GM21717 (cell line): ENCODE measurements around the gene PTPRN2.

Experiments
- ATAC-seq: cut with Tn5 transposase; IDR thresholded peaks from one replicate; pipeline ENCODE4 v1.9.1; 2021; ENCODE audit warnings: mild to moderate bottlenecking, moderate library complexity; ENCODE audit not compliant: unreplicated experiment

Gene PTPRN2

DNA sequence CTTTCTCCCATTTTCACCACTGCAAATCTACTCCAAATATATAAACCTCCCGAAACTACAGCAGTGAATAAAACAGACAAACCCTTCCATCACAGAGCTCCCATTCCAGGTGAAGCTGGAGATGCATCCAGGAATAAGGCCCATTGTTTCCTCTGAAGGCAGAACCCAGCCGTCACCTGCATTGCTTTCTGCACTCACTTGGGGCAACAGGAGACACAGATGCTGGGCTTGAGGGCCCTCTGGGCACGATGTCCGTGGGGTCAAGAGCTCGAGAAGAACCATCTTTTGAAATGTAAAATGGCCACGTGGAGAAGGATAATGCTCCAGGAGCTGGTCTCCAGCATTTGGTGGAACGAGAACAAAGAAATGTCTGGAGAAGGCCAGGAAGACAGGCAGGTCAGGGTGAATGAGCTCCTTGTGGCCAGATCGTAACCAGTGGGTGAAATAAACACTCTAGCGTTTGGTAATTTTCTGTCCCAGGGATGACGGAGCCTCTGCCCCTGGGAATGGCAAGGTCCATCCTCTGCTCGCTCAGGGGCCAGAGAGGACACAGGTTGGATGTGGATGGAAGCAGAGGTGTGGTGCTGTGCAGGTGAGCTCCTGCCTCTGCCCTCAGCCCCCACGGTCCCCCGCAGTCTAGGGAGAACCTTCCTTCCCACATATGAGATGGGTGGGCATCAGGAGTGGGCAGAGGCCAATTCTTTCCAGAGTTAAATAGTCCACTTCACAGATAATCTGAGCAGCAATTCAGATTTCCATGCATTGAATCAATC is 694.7 kb downstream of the PTPRN2 start:
- ATAC-seq: no peak

DNA sequence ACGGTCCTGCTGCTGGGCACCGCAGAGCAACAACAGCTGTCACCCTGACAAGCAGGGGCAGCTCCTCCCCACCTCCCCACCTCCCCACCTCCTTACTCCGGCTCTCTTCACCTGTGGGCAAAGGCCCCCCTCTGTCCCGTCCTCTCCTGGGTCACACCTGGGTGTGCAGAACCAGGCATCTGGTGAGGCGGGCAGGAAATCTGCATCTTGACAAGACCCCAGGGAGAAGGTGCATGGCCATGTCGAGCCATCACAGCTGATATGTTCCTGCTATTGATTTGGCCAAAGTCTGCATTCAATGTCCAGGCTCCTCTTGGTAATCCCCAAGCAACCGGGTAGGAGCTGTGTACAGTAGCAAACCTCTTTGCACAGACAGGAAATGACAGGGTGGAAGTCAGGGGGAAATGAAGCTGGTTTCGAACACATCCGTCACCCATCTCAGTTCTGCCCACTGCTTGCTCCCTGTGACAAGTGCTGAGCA is 696.7 kb downstream of the PTPRN2 start:
- ATAC-seq: no peak

DNA sequence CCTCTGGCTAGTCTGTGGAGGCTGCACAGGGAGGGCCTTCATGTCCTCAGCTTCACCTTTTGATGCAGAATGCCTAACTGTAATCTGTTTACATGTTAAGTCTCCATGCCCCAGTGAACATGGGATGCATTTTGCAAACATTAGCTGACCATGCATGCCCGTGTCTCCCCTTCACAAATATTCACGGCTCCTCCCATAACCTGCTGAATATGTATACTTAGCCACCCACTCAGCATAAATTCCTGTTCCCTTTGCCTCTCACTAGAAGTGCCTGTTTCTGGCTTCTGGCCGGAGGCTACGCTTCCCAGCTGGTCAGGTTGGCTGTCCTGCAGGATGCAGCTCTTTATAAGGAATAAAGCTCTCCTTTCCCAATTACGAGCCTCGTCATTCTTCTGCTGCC is 698.1 kb downstream of the PTPRN2 start:
- ATAC-seq: no peak

DNA sequence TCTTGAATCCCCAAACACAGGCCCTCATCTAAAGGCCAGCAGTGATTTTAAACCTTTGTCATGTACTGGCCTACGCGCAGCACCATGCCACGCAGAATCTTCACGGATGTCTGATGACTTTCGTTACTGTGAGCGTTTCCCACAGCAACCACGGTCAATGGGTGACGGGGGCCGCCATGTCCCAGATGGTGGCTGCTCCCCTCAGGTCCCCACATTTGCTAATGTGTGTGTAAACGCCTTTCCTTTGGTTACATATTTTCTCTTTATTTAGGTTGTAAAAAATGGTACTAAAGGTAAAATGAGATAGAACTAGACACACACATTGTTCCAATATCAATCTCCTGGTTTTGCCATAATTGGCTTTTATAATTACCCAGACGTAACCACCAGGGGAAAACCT is 699.0 kb downstream of the PTPRN2 start:
- no peak for ATAC-seq

DNA sequence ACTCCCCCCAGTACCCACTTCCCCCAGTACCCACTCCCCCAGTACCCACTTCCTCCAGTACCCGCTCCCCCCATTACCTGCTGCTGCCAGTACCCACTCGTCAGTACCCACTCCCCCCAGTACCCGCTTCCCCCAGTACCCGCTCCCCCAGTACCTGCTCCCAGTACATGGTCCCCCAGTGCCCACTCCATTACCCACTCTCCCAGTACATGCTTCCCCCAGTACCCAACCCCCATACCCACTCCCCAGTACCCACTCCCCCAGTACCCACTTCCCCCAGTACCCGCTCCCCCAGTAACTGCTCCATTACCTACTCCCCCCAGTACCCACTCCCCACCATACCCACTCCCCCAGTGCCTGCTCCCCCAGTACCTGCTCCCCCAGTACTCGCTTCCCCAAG is 700.2 kb downstream of the PTPRN2 start:
- ATAC-seq: no peak

DNA sequence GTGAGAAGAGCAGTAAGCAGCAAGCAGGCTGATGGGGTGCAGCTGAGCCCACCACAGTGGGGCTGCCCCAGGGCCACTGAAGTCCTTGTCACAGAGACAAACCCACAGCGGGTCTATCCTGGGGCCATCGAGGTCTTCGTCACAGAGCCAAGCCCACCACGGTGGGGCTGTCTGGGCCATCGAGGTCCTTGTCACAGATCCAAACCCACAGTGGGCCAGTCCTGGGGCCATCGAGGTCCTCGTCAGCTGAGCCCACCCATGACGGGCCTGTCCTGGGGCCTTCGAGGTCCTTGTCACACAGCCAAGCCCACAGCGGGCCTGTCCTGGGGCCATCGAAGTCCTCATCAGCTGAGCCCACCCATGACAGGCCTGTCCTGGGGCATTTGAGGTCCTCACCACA is 700.9 kb downstream of the PTPRN2 start:
- ATAC-seq: no peak

DNA sequence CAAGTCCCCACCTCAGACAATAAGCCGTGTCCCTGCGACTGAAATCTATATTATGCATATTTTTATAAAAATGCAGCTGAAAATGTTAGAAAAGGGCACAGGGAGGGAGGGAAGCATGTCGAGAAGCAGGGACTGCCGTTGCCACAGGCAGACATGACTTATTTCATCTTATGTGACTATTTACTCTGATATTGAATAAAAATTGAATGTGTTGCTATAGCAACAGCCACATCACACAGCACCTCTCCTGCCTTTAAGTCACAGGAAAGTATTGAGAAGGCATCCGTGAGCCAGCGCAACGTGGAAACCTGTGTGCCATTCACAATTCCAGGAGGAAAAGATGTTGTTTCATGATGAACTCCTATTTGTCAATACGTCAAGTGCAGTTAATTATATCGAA is 701.4 kb downstream of the PTPRN2 start:
- no peak for ATAC-seq

DNA sequence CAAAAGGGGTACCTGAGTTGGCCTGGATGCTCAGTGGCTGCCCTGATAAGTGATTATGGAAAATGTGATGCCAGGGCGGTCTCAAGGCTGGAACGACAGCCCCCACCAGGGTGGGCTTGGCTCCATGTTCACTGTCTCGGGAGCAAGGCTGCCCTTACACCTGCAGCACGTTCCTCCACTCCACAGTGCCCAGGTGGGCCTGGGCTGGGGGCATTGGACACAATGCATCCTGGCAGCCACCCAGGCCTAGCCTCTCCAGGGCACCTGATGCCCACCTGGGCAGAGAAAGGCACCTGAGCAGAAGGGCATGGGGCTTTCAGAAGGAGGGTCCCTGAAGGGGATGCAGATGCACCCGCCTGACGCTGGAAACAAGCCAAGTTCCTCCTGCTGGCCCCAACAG is 702.5 kb downstream of the PTPRN2 start:
- no peak for ATAC-seq

DNA sequence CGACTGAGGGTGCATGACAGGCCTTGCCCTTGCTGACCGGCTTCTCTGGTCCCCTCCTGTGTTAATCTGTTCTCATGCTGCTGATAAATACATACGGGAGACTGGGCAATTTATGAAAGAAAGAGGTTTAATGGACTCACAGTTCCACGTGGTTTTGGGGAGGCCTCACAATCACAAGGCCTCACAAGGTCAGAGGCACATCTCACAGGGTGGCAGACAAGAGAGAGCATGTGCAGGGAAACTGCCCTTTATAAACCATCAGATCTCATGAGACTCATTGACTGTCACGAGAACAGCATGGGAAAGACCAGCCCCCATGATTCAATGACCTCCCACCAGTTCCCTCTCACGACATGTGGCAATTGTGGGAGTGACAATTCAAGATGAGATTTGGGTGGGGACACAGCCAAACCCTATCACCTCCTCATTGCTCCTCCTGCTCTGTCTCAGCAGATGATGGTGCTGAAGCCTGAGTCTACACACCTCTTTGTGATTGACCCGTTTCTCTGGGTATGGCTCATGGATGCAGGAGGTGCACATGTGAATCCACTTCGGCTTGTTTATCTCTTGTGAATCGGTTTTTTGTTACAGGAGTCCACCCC is 703.1 kb downstream of the PTPRN2 start:
- no peak for ATAC-seq

DNA sequence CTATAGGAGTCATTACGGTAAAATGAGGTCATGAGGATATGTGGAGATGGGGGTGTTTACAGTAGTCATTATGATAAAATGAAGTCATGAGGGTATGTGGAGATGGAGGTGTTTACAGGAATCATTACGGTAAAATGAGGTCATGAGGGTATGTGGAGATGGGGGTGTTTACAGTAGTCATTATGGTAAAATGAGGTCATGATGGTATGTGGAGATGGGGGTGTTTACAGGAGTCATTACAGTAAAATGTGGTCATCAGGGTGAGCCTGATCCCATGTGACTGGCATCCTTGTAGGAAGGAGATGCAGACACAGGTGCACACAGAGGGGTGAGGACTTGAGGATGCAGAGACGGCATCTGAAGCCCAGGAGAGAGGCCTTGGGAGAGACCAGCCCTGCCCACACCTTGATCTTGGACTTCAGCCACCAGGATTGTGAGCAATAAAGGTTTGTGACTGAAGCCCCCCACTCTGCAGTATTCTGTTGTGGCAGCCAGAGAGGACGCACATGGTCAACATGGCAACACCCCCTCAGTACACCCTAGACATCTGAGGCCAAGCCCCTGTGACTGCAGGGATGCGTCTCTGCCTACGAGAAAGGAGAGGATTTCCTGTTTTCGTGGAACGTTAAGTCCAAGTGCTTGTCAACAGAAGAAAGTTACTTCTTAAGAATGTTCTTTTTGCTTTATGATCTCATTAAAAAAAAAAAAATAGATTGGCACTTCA is 706.4 kb downstream of the PTPRN2 start:
- ATAC-seq: no peak

DNA sequence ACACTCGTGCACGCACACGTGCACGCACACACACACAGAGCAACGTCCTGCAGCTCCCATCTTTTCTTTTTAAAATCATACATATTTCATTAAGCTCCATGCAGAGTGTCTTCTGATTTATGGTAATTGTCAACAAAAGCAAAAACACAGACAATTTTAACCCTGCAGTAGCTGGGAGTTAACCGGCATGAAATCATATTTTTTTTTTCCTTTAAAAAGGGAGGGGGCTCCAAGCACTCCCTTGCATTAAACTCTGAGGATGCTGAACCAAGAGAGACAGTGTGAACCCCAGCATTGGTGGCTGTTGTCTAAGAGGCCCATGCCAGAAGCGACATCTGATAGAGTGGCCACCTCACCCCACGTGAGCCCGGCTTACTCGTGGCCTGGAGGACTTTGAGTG is 708.2 kb downstream of the PTPRN2 start:
- no peak for ATAC-seq

DNA sequence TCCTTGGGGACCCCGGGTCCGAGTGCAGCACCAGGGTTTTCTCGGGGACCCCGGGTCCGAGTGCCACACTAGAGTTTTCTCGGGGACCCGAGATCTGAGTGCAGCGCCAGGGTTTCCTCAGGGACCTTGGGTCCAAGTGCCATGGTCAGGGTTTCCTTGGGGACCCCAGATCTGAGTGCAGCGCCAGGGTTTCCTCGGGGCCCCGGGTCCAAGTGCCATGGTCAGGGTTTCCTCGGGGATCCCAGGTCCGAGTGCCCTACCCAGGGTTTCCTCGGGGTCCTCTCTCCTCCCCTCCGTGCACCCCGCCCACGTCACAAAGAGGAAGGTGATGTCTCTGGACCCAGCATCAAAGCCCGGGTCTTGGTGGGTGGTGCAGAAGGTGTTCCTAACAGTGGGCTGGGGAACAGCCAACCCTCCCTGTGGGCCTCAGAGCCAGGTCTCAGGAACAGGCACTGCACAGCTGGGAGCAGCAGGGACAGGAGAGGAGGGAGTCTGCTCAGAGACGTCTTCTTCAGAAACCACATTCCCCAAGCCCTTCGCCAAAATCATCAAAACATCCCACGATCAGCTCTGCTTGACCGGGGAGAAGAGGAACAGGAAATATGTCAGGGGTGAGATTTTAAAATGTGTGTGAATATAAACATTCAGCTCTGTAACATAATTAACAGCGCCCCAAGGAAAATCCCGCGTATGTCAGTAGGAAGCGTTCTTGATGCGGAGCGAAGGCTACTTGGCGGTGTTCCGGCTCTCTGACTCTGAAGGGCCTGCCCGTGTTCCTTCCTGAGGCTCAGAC is 710.1 kb downstream of the PTPRN2 start:
- no peak for ATAC-seq

DNA sequence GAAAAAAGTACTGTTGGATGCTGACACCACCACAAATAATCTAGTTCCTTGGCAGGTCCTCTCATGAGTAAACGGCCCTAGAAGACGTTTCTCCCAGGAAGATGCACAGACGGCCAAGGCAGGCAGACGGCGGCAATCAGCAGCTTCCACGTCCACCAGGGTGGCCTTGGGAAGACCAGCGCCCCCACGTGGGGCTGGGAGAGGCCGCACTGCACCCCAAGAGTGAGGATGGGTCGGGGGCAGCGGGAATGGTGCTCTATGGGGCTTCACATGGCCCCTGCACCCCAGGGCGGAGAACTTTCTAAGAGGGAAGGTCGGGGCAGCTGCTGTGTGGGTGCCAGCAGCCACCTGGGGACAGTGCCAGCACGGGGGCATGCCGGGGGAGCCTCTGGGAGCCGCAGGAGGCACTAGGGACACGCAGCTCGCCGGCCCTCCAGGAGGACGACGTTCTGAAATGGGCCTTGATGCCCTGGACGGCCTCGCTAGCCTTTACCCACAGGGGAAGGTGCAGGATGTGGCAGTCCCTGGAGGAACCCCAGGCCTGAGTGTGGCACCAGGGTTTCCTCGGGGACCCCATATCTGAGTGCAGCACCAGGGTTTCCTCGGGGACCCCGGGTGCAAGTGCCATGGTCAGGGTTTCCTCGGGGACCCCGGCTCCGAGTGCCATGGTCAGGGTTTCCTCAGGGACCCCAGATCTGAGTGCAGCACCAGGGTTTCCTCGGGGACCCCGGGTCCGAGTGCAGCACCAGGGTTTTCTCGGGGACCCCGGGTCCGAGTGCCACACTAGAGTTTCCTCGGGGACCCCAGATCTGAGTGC is 710.9 kb downstream of the PTPRN2 start:
- ATAC-seq: no peak

DNA sequence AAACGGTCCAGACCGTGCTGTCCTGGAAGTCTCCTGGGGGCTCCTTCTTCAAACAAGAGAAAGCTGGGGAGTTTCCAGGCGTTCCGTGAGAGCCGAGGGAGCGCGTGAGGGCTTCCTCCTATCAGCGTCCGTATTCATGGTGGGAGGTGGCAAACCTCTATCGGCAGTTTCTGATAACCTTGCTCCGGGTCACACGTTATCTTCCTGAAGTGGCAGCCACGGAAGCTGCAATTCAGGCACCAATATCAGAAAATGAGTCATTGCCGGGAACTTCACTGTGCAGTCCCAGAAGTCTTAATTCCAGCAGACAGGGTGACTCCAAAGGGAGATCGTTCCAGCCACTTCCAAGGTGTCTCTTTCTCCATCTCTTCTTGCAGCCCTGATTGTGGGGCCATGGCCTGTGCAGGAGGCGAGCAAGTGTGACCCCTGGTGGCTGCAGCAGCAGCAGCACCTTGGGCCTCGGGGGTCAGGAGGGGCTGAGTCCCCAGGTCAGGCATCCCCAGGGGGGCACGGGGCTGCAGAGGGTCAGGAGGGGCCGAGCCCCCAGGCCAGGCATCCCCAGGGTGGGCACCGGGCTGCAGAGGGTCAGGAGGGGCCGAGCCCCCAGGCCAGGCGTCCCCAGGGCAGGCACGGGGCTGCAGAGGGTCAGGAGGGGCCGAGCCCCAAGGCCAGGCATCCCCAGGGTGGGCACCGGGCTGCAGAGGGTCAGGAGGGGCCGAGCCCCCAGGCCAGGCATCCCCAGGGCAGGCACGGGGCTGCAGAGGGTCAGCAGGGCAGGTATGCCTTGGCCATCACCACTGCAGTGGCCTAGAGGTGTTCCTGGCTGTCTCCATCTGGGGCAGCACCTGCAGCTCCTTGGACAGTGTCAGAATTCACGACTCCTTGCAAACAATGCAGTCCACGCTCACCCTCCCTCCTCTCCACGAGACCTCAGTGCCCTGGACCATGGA is 712.1 kb downstream of the PTPRN2 start:
- no peak for ATAC-seq

DNA sequence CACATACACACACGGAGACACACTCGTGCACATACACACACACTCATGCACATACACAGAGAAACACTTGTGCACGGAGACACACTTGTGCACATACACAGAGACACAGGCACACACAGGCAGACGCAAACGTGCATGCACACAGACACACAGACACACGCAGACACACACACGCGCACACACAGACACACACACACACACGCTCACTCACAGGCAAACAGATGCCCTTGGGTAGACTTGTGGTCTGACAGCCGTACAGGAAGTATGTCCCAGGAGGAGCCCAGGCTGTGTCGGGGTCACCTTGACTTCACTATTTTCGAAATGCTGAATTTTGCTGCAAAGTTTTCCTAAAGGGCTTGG is 712.8 kb downstream of the PTPRN2 start:
- ATAC-seq: no peak

DNA sequence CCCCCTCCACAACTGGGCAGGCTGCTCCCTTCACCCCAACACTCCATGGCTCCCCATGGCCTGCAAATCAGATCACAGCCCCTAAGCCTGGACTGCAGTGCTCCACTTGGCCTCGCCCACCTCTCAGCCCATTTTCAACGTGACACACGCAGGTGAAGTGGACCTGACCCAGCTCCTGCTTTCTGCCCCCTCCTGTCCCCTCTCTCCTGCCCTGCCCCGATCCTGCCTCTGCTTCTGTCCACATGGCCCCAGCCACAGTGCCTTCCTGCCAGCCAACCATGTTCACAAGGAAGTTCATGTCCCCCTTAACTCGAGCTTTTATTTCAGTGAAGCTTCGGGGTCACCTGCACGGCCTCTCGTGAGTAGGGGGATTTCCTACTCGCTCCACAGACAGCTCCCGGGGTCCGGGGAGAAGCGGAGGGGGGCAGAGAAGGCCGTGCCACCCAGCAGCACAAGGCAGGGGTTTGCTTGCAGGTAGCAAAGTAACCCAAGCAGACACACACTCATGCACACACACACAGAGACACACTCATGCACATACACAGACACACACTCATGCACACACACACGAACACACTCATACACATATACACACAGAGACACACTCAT is 713.3 kb downstream of the PTPRN2 start:
- no peak for ATAC-seq

DNA sequence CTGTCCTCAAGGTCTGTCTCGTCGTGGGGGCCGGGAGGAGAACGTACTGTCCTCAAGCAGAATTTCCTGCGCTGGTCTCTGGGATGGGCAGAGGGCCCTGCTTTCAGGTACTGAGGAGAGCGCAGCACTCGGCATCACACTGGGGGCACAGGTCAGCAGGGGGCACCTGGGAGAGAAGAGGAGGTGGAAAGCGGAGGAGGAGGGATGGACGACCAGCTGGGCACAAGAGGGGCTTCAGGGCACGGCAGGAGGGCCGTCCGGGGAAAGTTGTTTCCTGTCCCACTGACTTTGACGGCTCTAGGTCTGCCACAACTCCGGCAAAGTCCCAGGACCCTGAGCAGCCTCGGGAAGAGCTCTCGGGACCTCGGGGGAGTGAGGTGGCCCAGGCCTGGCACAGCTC is 714.0 kb downstream of the PTPRN2 start:
- no peak for ATAC-seq

DNA sequence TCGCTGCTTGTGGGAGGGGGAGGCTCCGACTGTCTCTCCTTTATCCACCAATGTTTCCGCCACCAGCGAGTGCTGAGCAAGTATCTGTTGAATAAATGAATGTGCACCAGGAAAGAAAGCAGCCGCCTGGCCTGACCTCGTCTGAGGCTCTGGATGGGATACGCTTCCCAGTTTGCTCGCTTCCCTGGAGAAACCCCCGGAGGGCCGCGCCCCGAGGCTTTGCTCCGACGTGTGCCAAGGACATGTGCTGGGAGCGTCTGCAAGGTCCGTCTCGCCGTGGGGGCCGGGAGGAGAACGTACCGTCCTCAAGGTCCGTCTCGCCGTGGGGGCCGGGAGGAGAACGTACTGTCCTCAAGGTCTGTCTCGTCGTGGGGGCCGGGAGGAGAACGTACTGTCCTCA is 714.4 kb downstream of the PTPRN2 start:
- no peak for ATAC-seq

DNA sequence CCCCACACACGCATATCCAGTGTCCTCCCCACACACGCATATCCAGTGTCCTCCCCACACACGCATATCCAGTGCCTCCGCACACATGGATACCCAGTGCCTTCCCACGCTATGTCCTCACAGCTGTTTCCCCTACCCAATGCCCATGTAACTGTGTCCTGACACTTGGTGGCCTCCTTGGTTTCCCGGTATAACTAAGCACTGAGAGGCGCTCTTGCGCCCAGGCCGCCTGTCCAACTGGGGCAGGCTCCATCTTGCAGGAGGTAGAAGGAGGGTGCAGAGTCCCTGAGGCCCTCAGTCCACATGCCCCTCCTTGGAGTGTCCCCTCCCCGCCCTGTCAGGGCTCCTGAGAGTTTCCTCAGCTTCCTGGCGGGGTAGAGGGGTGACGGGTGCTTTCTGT is 715.2 kb downstream of the PTPRN2 start:
- no peak for ATAC-seq
